MM.1S (cell line): Measurements from ENCODE around the gene SCAPER.

ENCODE experiments used
- EZH2 ChIP-seq: fragments of 300-600 bp; sonication (generic); optimal IDR thresholded peaks from 2 replicates; pipeline ENCODE3; 2017; ENCODE audit warnings: low read depth, mild to moderate bottlenecking, antibody characterized with exemption, low read length, mixed read lengths
- TF ChIP-seq, protein P1 (sequence below): fragments of 300-600 bp; sonication (generic); IDR thresholded peaks from 2 replicates; pipeline ENCODE4 v1.5.1; 2016; ENCODE audit warnings: antibody characterized with exemption, low read length, mixed read lengths

GRCh38 chr15:76803049-76803571 lies 102.0 kb downstream of the SCAPER start:
- TF ChIP-seq, protein P1, sequence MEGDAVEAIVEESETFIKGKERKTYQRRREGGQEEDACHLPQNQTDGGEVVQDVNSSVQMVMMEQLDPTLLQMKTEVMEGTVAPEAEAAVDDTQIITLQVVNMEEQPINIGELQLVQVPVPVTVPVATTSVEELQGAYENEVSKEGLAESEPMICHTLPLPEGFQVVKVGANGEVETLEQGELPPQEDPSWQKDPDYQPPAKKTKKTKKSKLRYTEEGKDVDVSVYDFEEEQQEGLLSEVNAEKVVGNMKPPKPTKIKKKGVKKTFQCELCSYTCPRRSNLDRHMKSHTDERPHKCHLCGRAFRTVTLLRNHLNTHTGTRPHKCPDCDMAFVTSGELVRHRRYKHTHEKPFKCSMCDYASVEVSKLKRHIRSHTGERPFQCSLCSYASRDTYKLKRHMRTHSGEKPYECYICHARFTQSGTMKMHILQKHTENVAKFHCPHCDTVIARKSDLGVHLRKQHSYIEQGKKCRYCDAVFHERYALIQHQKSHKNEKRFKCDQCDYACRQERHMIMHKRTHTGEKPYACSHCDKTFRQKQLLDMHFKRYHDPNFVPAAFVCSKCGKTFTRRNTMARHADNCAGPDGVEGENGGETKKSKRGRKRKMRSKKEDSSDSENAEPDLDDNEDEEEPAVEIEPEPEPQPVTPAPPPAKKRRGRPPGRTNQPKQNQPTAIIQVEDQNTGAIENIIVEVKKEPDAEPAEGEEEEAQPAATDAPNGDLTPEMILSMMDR, result no peak
- TF ChIP-seq EZH2, result no peak
